Right atrium auricular region (tissue), 2 donors: ENCODE results near the gene KRT85. TPM values are rescaled to one million over a fixed set of nuclear protein-coding genes. Genes with fewer than 3 reads are reported as not detected.

Experiments used
- DNase-seq: peaks from one replicate; pipeline ENCODE4 v3.0.0-alpha.2; 2019; ENCODE audit warnings: low spot score
- H3K27ac ChIP-seq, 2 donors: fragments of 200-600 bp; sonication (generic); 1 replicate in 1 of 2; 2 replicates in 1 of 2; pipeline ENCODE4 v1.5.1; 2016 to 2019
- H3K27me3 ChIP-seq, 2 donors: fragments of 200-600 bp; sonication (generic); one replicate each; pipeline versions ENCODE4 v1.5.1 to v1.6.0; 2017 to 2019
- H3K36me3 ChIP-seq: fragments of 200-600 bp; sonication (generic); one replicate; pipeline ENCODE4 v1.5.1; 2016
- H3K4me1 ChIP-seq, 2 donors: fragments of 200-600 bp; sonication (generic); one replicate each; pipeline versions ENCODE4 v1.5.1 to v1.6.0; 2017 to 2019
- H3K4me3 ChIP-seq, 2 donors: fragments of 200-600 bp; sonication (generic); 1 replicate in 1 of 2; 2 replicates in 1 of 2; pipeline ENCODE4 v1.5.1; 2017 to 2019; ENCODE audit warnings: mild to moderate bottlenecking in 1 of 2, moderate library complexity in 1 of 2
- H3K9me3 ChIP-seq, 2 donors: fragments of 200-600 bp; sonication (generic); one replicate each; pipeline ENCODE4 v1.5.1; 2019
- total RNA-seq, 2 donors: library from RNA; depleted of rRNA; stranded (reverse); fragments of >200 nt; gene quantifications; one replicate each; pipeline ENCODE4 v1.1.0, GENCODE V29; 2016
- TF ChIP-seq, protein P1 (sequence below), 2 donors: fragments of 200-600 bp; sonication (generic); IDR thresholded peaks; one replicate each; pipeline ENCODE4 v1.5.1; 2019; ENCODE audit warnings: antibody characterized with exemption in 2 of 2

Gene KRT85
- total RNA-seq, 2 donors from 2014 or later: not detected

DNA sequence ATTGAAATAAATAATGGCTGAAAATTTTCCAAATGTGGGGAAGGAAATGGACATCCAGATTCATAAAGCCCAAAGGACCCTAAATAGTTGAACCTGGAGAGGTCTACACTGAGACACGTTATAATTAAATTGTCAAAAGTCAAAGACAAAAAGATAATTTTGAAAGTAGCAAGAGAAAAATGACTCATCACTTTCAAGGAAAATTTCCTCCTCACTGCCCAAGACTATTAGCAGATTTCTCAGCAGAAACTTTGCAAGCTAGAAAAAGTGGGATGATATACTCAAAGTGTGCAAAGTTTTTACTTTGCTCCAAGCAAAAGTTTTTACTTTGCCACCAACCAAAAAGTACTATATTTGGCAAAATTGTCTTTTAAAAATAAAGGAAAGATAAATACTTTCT is 30.2 kb downstream of the KRT85 start:
- TF ChIP-seq, protein P1, sequence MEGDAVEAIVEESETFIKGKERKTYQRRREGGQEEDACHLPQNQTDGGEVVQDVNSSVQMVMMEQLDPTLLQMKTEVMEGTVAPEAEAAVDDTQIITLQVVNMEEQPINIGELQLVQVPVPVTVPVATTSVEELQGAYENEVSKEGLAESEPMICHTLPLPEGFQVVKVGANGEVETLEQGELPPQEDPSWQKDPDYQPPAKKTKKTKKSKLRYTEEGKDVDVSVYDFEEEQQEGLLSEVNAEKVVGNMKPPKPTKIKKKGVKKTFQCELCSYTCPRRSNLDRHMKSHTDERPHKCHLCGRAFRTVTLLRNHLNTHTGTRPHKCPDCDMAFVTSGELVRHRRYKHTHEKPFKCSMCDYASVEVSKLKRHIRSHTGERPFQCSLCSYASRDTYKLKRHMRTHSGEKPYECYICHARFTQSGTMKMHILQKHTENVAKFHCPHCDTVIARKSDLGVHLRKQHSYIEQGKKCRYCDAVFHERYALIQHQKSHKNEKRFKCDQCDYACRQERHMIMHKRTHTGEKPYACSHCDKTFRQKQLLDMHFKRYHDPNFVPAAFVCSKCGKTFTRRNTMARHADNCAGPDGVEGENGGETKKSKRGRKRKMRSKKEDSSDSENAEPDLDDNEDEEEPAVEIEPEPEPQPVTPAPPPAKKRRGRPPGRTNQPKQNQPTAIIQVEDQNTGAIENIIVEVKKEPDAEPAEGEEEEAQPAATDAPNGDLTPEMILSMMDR (IDR thresholded peaks at IDR 0.05): no peak
- Histone ChIP-seq H3K27me3 (no peaks in the 10 kb centered on the region), H3K4me3 (no peak overlapping the region), H3K9me3 (peaks cover 0 to 23% of the 10 kb centered on the region in 2 donors), H3K4me1 (no peaks in the 10 kb centered on the region), H3K36me3 (no peaks in the 10 kb centered on the region), H3K27ac (no peak overlapping the region)
- no peak for DNase-seq

DNA sequence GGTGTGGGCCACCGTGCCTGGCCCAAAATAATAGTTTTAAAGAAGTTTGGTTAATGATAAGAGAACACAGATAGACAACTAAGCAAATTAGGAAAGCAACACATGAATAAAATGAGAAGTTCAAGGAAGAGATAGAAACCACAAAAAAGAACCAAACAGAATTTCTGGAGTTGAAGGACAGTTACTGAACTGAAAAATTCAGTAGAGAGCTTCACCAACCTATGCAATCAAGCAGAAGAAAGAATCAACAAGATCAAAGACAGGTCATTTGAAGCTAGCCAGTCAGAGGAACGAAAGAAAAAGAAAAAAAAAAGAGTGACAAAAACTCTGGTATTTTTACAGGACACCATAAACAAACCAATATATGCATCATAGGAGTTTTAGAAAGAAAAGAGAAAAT is 30.6 kb downstream of the KRT85 start:
- no peaks in the 10 kb centered on the region for H3K36me3 ChIP-seq
- peaks cover 0 to 23% of the 10 kb centered on the region in 2 donors for H3K9me3 ChIP-seq
- H3K27me3 ChIP-seq: no peaks in the 10 kb centered on the region
- DNase-seq: no peak
- H3K4me3 ChIP-seq: no peak overlapping the region
- H3K27ac ChIP-seq: no peak overlapping the region
- TF ChIP-seq, protein P1 (IDR thresholded peaks at IDR 0.05): no peak
- no peaks in the 10 kb centered on the region for H3K4me1 ChIP-seq

DNA sequence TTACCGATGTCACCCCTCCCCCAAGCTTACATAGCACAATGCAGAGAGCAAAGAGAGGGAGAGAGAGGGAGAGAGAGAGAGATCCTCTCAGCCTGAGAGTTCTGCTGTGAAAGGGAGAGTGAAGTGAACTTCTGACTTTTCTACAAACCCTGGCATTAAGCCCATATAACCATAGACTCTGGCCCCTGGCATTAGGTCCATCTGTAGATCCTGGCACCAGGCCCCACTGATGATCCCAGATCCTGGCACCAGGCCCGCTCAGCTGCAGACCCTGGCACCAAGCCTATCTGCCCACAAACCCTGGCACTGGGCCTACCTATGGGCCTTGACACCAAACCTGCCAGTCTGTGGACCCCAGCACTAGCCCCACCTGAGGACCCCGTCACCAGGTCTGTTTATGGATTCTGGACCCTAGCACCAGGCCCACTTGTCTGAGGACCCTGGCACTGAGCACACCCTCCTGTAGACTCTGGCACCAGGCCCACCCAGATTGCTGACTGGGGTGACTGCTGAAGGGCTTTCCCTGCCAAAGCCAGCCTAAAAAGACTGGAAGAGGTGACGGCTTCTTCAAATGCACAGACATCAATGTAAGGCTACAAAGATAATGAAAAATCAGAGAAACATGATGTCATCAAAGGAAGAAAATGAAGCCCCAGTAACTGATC is 31.6 kb downstream of the KRT85 start:
- no peaks in the 10 kb centered on the region for H3K36me3 ChIP-seq
- H3K4me1 ChIP-seq: no peaks in the 10 kb centered on the region
- DNase-seq: no peak

GRCh38 chr12:52334185-52334584 is 33.1 kb downstream of the KRT85 start:
- TF ChIP-seq, protein P1 (IDR thresholded peaks at IDR 0.05): no peak
- H3K4me3 ChIP-seq: no peak overlapping the region
- H3K27me3 ChIP-seq: no peaks in the 10 kb centered on the region
- no peak overlapping the region for H3K27ac ChIP-seq
- H3K9me3 ChIP-seq: peaks cover 0 to 23% of the 10 kb centered on the region in 2 donors
- no peak for DNase-seq
- H3K36me3 ChIP-seq: no peaks in the 10 kb centered on the region
- no peaks in the 10 kb centered on the region for H3K4me1 ChIP-seq

More for the DNA sequence above, 31.6 kb downstream of the KRT85 start:
- Histone ChIP-seq H3K27me3 (no peaks in the 10 kb centered on the region), H3K9me3 (peaks cover 0 to 23% of the 10 kb centered on the region in 2 donors), H3K27ac (no peak overlapping the region), H3K4me3 (no peak overlapping the region)
- TF ChIP-seq, protein P1 (IDR thresholded peaks at IDR 0.05): no peak

DNA sequence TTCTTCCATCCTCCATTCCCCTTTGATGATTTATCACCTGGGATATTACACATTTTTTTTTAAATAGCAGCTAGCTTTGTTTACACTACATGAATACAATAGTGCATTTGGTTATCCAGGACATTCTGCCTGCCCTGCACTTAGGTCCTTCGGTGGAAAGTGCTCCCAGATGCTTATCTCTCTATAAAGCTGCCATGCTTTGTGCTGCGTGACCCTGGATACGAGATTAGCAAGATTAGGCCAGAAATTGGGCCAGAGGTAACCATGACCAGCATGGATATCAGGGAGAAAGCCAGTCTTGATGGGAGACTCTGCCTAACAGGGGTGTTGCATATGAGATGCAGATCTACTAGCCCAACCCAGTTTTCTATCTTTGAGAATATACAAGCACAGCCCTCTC is 34.0 kb downstream of the KRT85 start:
- H3K27me3 ChIP-seq: no peaks in the 10 kb centered on the region
- DNase-seq: no peak
- peaks cover 0 to 23% of the 10 kb centered on the region in 2 donors for H3K9me3 ChIP-seq

More for the DNA sequence above, 34.0 kb downstream of the KRT85 start:
- Histone ChIP-seq H3K4me3 (no peak overlapping the region), H3K36me3 (no peaks in the 10 kb centered on the region), H3K4me1 (no peaks in the 10 kb centered on the region), H3K27ac (no peak overlapping the region)
- TF ChIP-seq, protein P1 (IDR thresholded peaks at IDR 0.05): no peak
